Measurements from ENCODE around the gene ZYX. TPM values are rescaled to one million over a fixed set of nuclear protein-coding genes. Genes with fewer than 3 reads are reported as not detected.
"Not testable (repeated sequence)": the region's sequence is repeated elsewhere in the genome, so short reads cannot be mapped to it uniquely, and the experiment has no call there.

Gene ZYX
- total RNA-seq, 1 donor from 2014 or later, result 523 TPM

DNA sequence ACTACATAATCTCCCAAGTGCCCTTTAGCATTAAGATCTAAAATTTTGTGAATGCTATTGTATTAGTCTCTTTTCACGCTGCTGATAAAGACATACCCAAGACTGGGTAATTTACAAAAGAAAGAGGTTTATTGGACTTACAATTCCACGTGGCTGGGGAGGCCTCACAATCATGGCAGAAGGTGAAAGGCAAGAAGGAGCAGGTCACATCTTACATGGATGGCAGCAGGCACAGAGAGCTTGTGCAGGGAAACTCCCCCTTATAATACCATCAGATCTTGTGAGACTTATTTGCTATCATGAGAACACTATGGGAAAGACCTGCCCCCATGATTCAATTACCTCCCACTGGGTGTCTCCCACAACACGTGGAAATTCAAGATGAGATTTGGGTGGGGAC lies 39.5 kb downstream of the ZYX start:
- H4K20me1 ChIP-seq (ENCODE audit: insufficient read depth, low read length); H3K9me3 Mint-ChIP-seq (ENCODE audit: unreplicated experiment); H3K4me2 ChIP-seq (ENCODE audit: low read length); H3K79me2 ChIP-seq (ENCODE audit: insufficient read depth, low read length); H3K27ac ChIP-seq (ENCODE audit: low read depth, low read length); H3K27me3 ChIP-seq (ENCODE audit: insufficient read depth, low read length); H3K36me3 Mint-ChIP-seq (ENCODE audit: low read depth, unreplicated experiment); H3K27ac Mint-ChIP-seq (ENCODE audit: unreplicated experiment); H3K27me3 Mint-ChIP-seq (ENCODE audit: low read depth, unreplicated experiment); H3K36me3 ChIP-seq (ENCODE audit: insufficient read depth, low read length); H3K4me3 Mint-ChIP-seq (ENCODE audit: unreplicated experiment); H3K4me1 ChIP-seq (ENCODE audit: insufficient read depth, low read length); H3K4me1 Mint-ChIP-seq (ENCODE audit: low read depth, unreplicated experiment); H3K9me3 ChIP-seq (ENCODE audit: insufficient read depth, low read depth, low read length); H3K4me3 ChIP-seq (ENCODE audit: insufficient read depth, low read depth, low read length); FAIRE-seq; H3K9ac ChIP-seq (ENCODE audit: low read length); DNase-seq (ENCODE audit: low read depth); H2AFZ ChIP-seq (ENCODE audit: low read depth, low read length): not testable (repeated sequence)

DNA sequence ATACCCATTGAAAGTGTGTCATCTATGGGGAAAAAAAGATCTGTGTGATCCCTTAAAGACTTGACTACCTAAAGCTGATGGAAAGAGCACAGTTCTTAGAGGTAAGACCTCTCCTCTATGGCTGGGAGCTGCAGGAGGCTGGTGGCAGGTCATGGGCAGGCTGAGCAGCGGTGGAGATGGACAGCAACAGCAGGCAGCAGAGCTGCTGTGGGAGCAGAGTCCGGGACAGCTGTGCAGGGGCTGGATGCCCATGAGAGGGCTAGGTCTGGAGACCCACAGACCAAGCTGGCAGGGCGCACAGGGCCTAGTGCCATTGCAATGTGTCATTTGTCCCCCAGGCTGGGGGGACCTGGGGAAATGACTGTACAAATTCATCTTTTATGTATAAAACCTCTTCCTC lies 40.9 kb downstream of the ZYX start:
- Histone ChIP-seq H3K9me3 (ENCODE audit: insufficient read depth, low read depth, low read length) (no peaks in the 10 kb centered on the region), H2AFZ (ENCODE audit: low read depth, low read length) (no peak overlapping the region), H3K27me3 (ENCODE audit: insufficient read depth, low read length) (peaks cover 5% of the 10 kb centered on the region), H3K79me2 (ENCODE audit: insufficient read depth, low read length) (no peaks in the 10 kb centered on the region), H3K4me1 (ENCODE audit: insufficient read depth, low read length) (no peaks in the 10 kb centered on the region), H3K4me3 (ENCODE audit: insufficient read depth, low read depth, low read length) (no peak overlapping the region), H3K27ac (ENCODE audit: low read depth, low read length) (no peak overlapping the region), H3K9ac (ENCODE audit: low read length) (no peak overlapping the region), H3K36me3 (ENCODE audit: insufficient read depth, low read length) (no peaks in the 10 kb centered on the region), H3K4me2 (ENCODE audit: low read length) (no peak overlapping the region), H4K20me1 (ENCODE audit: insufficient read depth, low read length) (no peaks in the 10 kb centered on the region)
- Mint-ChIP-seq H3K36me3 (ENCODE audit: low read depth, unreplicated experiment) (no peaks in the 10 kb centered on the region), H3K27ac (ENCODE audit: unreplicated experiment) (no peak overlapping the region), H3K27me3 (ENCODE audit: low read depth, unreplicated experiment) (no peaks in the 10 kb centered on the region), H3K4me3 (ENCODE audit: unreplicated experiment) (no peak overlapping the region), H3K4me1 (ENCODE audit: low read depth, unreplicated experiment) (peaks cover 4% of the 10 kb centered on the region), H3K9me3 (ENCODE audit: unreplicated experiment) (no peaks in the 10 kb centered on the region)
- FAIRE-seq (no peak), DNase-seq (ENCODE audit: low read depth) (no peak)
- TF ChIP-seq, protein P1, sequence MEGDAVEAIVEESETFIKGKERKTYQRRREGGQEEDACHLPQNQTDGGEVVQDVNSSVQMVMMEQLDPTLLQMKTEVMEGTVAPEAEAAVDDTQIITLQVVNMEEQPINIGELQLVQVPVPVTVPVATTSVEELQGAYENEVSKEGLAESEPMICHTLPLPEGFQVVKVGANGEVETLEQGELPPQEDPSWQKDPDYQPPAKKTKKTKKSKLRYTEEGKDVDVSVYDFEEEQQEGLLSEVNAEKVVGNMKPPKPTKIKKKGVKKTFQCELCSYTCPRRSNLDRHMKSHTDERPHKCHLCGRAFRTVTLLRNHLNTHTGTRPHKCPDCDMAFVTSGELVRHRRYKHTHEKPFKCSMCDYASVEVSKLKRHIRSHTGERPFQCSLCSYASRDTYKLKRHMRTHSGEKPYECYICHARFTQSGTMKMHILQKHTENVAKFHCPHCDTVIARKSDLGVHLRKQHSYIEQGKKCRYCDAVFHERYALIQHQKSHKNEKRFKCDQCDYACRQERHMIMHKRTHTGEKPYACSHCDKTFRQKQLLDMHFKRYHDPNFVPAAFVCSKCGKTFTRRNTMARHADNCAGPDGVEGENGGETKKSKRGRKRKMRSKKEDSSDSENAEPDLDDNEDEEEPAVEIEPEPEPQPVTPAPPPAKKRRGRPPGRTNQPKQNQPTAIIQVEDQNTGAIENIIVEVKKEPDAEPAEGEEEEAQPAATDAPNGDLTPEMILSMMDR (IDR thresholded peaks at IDR 0.05; ENCODE audit: insufficient read depth, low read depth, low read length), result no peak
- no peak for TF ChIP-seq EZH2 (IDR thresholded peaks at IDR 0.05; ENCODE audit: insufficient read depth, low read length)

DNA sequence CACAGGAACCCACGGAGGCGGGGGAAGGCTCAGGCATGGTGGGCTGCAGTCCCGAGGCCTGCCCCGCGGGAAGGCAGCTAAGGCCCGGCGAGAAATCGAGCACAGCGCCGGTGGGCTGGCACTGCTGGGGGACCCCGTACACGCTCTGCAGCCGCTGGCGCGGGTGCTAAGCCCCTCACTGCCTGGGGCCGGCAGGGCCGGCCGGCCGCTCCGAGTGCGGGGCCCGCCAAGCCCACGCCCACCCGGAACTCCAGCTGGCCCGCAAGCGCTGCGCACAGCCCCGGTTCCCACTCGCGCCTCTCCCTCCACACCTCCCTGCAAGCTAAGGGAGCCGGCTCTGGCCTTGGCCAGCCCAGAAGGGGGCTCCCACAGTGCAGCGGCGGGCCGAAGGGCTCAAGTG lies 43.3 kb downstream of the ZYX start:
- H3K27ac Mint-ChIP-seq (ENCODE audit: unreplicated experiment); H3K4me1 ChIP-seq (ENCODE audit: insufficient read depth, low read length); H3K4me3 Mint-ChIP-seq (ENCODE audit: unreplicated experiment); H3K4me1 Mint-ChIP-seq (ENCODE audit: low read depth, unreplicated experiment); FAIRE-seq; H3K4me3 ChIP-seq (ENCODE audit: insufficient read depth, low read depth, low read length); H3K9me3 Mint-ChIP-seq (ENCODE audit: unreplicated experiment); H3K36me3 Mint-ChIP-seq (ENCODE audit: low read depth, unreplicated experiment); H3K27me3 ChIP-seq (ENCODE audit: insufficient read depth, low read length); H3K9me3 ChIP-seq (ENCODE audit: insufficient read depth, low read depth, low read length); H2AFZ ChIP-seq (ENCODE audit: low read depth, low read length); H4K20me1 ChIP-seq (ENCODE audit: insufficient read depth, low read length); H3K79me2 ChIP-seq (ENCODE audit: insufficient read depth, low read length); H3K27ac ChIP-seq (ENCODE audit: low read depth, low read length); H3K9ac ChIP-seq (ENCODE audit: low read length); DNase-seq (ENCODE audit: low read depth); H3K36me3 ChIP-seq (ENCODE audit: insufficient read depth, low read length); H3K4me2 ChIP-seq (ENCODE audit: low read length); H3K27me3 Mint-ChIP-seq (ENCODE audit: low read depth, unreplicated experiment): not testable (repeated sequence)

Data from astrocyte (in vitro differentiated cells and primary cell).